K562 (cell line): ENCODE results near the gene CDK14. TPM values are rescaled to one million over a fixed set of nuclear protein-coding genes. Genes with fewer than 3 reads are reported as not detected.

Experiments used
- ATAC-seq: fragments of 200-7000 bp; cut with Tn5 transposase; 3 replicates; pipeline ENCODE4 v1.9.1; 2020; ENCODE audit warnings: moderate library complexity
- BruUV-seq: library from RNA; stranded (reverse); fragments of 400-500 nt; replicated peaks from 2 replicates; lab custom pipeline; 2021; lab: Mats Ljungman, UMichigan
- CTCF ChIA-PET: fragments of 300-600 bp; formaldehyde crosslinking; extraction: SDS; loops from one replicate; lab custom pipeline; 2021; ENCODE audit warnings: low intra/inter-chr PET ratio; lab: Yijun Ruan, JAX
- POLR2A ChIA-PET: fragments of 300-600, 350-650 bp; sonication (Branson Sonifier 250); formaldehyde crosslinking; extraction: SDS; loops from one replicate; lab custom pipeline; 2021; ENCODE audit warnings: antibody characterized with exemption, inconsistent platforms; lab: Yijun Ruan, JAX
- DNase-seq, 4 experiments: peaks; one replicate each; pipeline versions ENCODE4 v3.0.0 to v3.0.0-alpha.2; 2011 to 2018; ENCODE audit warnings: low spot score in 3 of 4, mixed read lengths in 3 of 4; ENCODE audit errors: extremely low read depth in 1 of 4
- FAIRE-seq: peaks from 2 replicates; lab custom pipeline; 2011; peaks lifted over from hg19 to GRCh38; lab: Jason Lieb, UNC
- H2AFZ ChIP-seq: 2 replicates; pipeline ENCODE4 v1.6.0; 2011; ENCODE audit warnings: low read depth, low read length, control low read depth, inconsistent platforms
- H3K27ac ChIP-seq: fragments of 200-600 bp; 3 replicates; pipeline ENCODE4 v1.8.0; 2011; ENCODE audit warnings: low read depth, mild to moderate bottlenecking, control low read depth, inconsistent platforms, low read length, moderate library complexity, mixed read lengths; ENCODE audit errors: extremely low read depth
- H3K27me3 ChIP-seq, 2 experiments: fragments of 300-600 bp in 1 of 2; 2 replicates in 1 of 2; 3 replicates in 1 of 2; pipeline versions ENCODE4 v1.6.0 to v1.8.0; 2011; ENCODE audit warnings: inconsistent platforms in 2 of 2, low read length in 2 of 2, mild to moderate bottlenecking in 1 of 2, mixed read lengths in 1 of 2, moderate library complexity in 1 of 2; ENCODE audit not compliant: control insufficient read depth in 2 of 2, insufficient read depth in 2 of 2
- H3K36me3 ChIP-seq: fragments of 300-600 bp; 3 replicates; pipeline ENCODE4 v1.8.0; 2011; ENCODE audit warnings: mild to moderate bottlenecking, low read length, inconsistent platforms; ENCODE audit not compliant: control insufficient read depth, insufficient read depth
- H3K4me1 ChIP-seq, 2 experiments: fragments of 200-600 bp in 1 of 2; replicated peaks in 1 of 2; 2 replicates in 1 of 2; 3 replicates in 1 of 2; pipeline versions ENCODE4 v1.5.1 to v1.8.0; 2011; ENCODE audit warnings: inconsistent platforms in 2 of 2, low read length in 2 of 2, mild to moderate bottlenecking in 1 of 2, mixed read lengths in 1 of 2, moderate library complexity in 1 of 2; ENCODE audit not compliant: control insufficient read depth in 2 of 2, insufficient read depth in 2 of 2
- H3K4me2 ChIP-seq: 2 replicates; pipeline ENCODE4 v1.6.1; 2011; ENCODE audit warnings: low read length, control low read depth, inconsistent platforms, mixed read lengths; ENCODE audit not compliant: insufficient read depth
- H3K4me3 ChIP-seq: fragments of 200-600 bp; sonication (generic), shearing (Covaris generic); 2 replicates; pipeline ENCODE4 v1.5.1; 2016; ENCODE audit warnings: control low read depth, inconsistent platforms
- H3K79me2 ChIP-seq: fragments of 200-600 bp; 3 replicates; pipeline ENCODE4 v1.8.0; 2011; ENCODE audit warnings: low read length, inconsistent platforms; ENCODE audit not compliant: control insufficient read depth, insufficient read depth
- H3K9ac ChIP-seq, 2 experiments: 2 replicates each; pipeline versions ENCODE4 v1.6.0 to v1.6.1; 2011; ENCODE audit warnings: low read depth in 2 of 2, low read length in 2 of 2, control low read depth in 1 of 2, inconsistent platforms in 1 of 2, mild to moderate bottlenecking in 1 of 2, mixed read lengths in 1 of 2; ENCODE audit not compliant: insufficient read depth in 1 of 2
- H3K9me1 ChIP-seq: one replicate; pipeline ENCODE4 v1.6.0; 2011; ENCODE audit warnings: inconsistent platforms, mild to moderate bottlenecking, low read length, moderate library complexity; ENCODE audit not compliant: control insufficient read depth, insufficient read depth
- H3K9me3 ChIP-seq: replicated peaks from 2 replicates; pipeline ENCODE4 v1.5.1; 2011; ENCODE audit warnings: low read depth, low read length, inconsistent platforms; ENCODE audit not compliant: control insufficient read depth, insufficient read depth
- H4K20me1 ChIP-seq: replicated peaks from 2 replicates; pipeline ENCODE4 v1.6.1; 2011; ENCODE audit warnings: low read length, inconsistent platforms, mixed read lengths; ENCODE audit not compliant: control insufficient read depth, insufficient read depth
- AFF4 ChIP-seq: sonication (generic); formaldehyde crosslinking; IDR thresholded peaks from 2 replicates; pipeline ENCODE4 v1.8.0; 2023; ENCODE audit warnings: mild to moderate bottlenecking, missing genetic modification reagents
- CBX3 ChIP-seq, 2 experiments: IDR thresholded peaks; 1 replicate in 1 of 2; 2 replicates in 1 of 2; pipeline ENCODE4 v1.6.1; 2012; ENCODE audit warnings: inconsistent platforms in 2 of 2, low read length in 2 of 2, borderline replicate concordance in 1 of 2, control low read depth in 1 of 2
- CREM ChIP-seq: IDR thresholded peaks from 2 replicates; pipeline ENCODE4 v1.6.1; 2014; ENCODE audit warnings: antibody characterized with exemption, low read depth
- CTCF ChIP-seq, 3 experiments: IDR thresholded peaks in 2 of 3; conservative IDR thresholded peaks in 1 of 3; 2 replicates each; pipeline ENCODE4 v1.5.1; 2011 to 2012; ENCODE audit warnings: low read length in 3 of 3, mild to moderate bottlenecking in 3 of 3, control low read depth in 2 of 3, improper control_type of control experiment in 1 of 3, inconsistent platforms in 1 of 3, low read depth in 1 of 3, mixed read lengths in 1 of 3, moderate library complexity in 1 of 3; ENCODE audit not compliant: insufficient read depth in 2 of 3
- ELF4 ChIP-seq: fragments of 450-650 bp; formaldehyde crosslinking; IDR thresholded peaks from 2 replicates; pipeline ENCODE4 v1.4.0; 2022; ENCODE audit warnings: missing genetic modification characterization
- NFE2 ChIP-seq: IDR thresholded peaks from 2 replicates; pipeline ENCODE4 v1.6.1; 2014; ENCODE audit warnings: antibody characterized with exemption, low read depth
- POLR2A ChIP-seq: fragments of 450-650 bp; conservative IDR thresholded peaks from 2 replicates; pipeline ENCODE4 v1.6.1; 2016
- RBM34 ChIP-seq: fragments of 200-400 bp; formaldehyde crosslinking; IDR thresholded peaks from 2 replicates; pipeline ENCODE4 v1.6.1; 2018; ENCODE audit warnings: low read length, borderline replicate concordance; ENCODE audit not compliant: insufficient read depth
- RFX7 ChIP-seq: fragments of 250-450 bp; sonication (Bioruptor Pico); IDR thresholded peaks from 2 replicates; pipeline ENCODE4 v1.5.1; 2021; ENCODE audit warnings: mild to moderate bottlenecking
- ZNF217 ChIP-seq: sonication (generic); formaldehyde crosslinking; IDR thresholded peaks from 2 replicates; pipeline ENCODE4 v1.8.0; 2022; ENCODE audit warnings: mild to moderate bottlenecking, missing genetic modification reagents
- ZNF324 ChIP-seq: fragments of 250-450 bp; sonication (Bioruptor Pico); IDR thresholded peaks from 2 replicates; pipeline ENCODE4 v1.4.0; 2020; ENCODE audit warnings: mild to moderate bottlenecking
- ZNF707 ChIP-seq: fragments of 250-450 bp; sonication (Bioruptor Pico); conservative IDR thresholded peaks from 2 replicates; pipeline ENCODE4 v1.8.0; 2022; ENCODE audit warnings: inconsistent platforms, mild to moderate bottlenecking, moderate library complexity
- ZZZ3 ChIP-seq: fragments of 450-650 bp; IDR thresholded peaks from 2 replicates; pipeline ENCODE4 v1.6.1; 2016; ENCODE audit warnings: antibody characterized with exemption, mild to moderate bottlenecking, moderate library complexity
- WGBS: fragments of 100-300 bp; shearing (Covaris generic); methylation state at CpG from one replicate; pipeline ENCODE4 v1.1.6; 2016; ENCODE audit warnings: low coverage, mixed read lengths; ENCODE audit not compliant: insufficient coverage; ENCODE audit errors: missing lambda C conversion rate; 5-methylcytosine and 5-hydroxymethylcytosine counted together
- in situ Hi-C: fragments of 300-500 bp; cut with MboI; formaldehyde crosslinking; loops from 4 replicates; pipeline ENCODE4 v1.15.0; 2018; ENCODE audit warnings: inconsistent platforms, mixed read lengths
- intact Hi-C: fragments of 100-400 bp; cut with micrococcal nuclease; formaldehyde crosslinking; loops from 2 replicates; pipeline ENCODE4 v1.14.2; 2022
- polyA plus RNA-seq, 8 experiments: library from polyadenylated mRNA; depleted of rRNA in 4 of 8; stranded (reverse) in 5 of 8; unstranded in 3 of 8; fragments of >200 nt; fragmentation: Nextera tagmentation in 2 of 8; fragmentation: Illumina TruSeq in 1 of 8; extraction: Ambion mirVana in 2 of 8; extraction: Trizol in 1 of 8; gene quantifications; 2 replicates each; pipeline versions ENCODE4 v1.2.1 to v1.2.3, GENCODE V29; 2011 to 2014; ENCODE audit warnings: inconsistent platforms in 1 of 8, missing spikeins in 1 of 8
- total RNA-seq, 7 experiments: library from RNA; depleted of rRNA in 6 of 7; stranded (reverse); fragments of >200 nt in 6 of 7; fragmentation: Illumina TruSeq in 2 of 7; extraction: Trizol in 2 of 7; gene quantifications; 2 replicates each; pipeline versions ENCODE4 v1.2.1 to v1.2.3, GENCODE V29; 2011 to 2021; ENCODE audit warnings: low replicate concordance in 1 of 7

CDK14 gene
- total and polyA plus RNA-seq, 9 of the 15 experiments (the other 6 are each of a cell fraction or from before 2014, with no cell fraction given): 0.03 to 0.91 (median 0.16) TPM

GRCh38 chr7:90686146-90686545 lies 90.0 kb downstream of the CDK14 start:
- BruUV-seq: no TSS peak
- no peak for FAIRE-seq
- Histone ChIP-seq H2AFZ (no peak overlapping the region), H3K27me3 (no peaks in the 10 kb centered on the region), H3K4me3 (no peak overlapping the region), H3K9ac (no peak overlapping the region), H3K9me1 (no peaks in the 10 kb centered on the region), H3K79me2 (no peaks in the 10 kb centered on the region), H3K4me1 (no peaks in the 10 kb centered on the region), H3K36me3 (no peaks in the 10 kb centered on the region), H4K20me1 (no peaks in the 10 kb centered on the region), H3K27ac (no peak overlapping the region), H3K4me2 (no peak overlapping the region), H3K9me3 (no peaks in the 10 kb centered on the region)
- no peak for DNase-seq
- in situ Hi-C loops: no loop called here
- TF ChIP-seq ZNF707: no peak
- TF ChIP-seq ZZZ3: no peak
- no peak for TF ChIP-seq ZNF324 (CRISPR knock-in tag)
- no peak for TF ChIP-seq CREM
- no peak for TF ChIP-seq CBX3 (IDR thresholded peaks at IDR 0.05; ENCODE audit: borderline replicate concordance in 1 of 2, low read length in 2 of 2)
- TF ChIP-seq ELF4 (CRISPR knock-in tag): no peak
- TF ChIP-seq RBM34: no peak
- TF ChIP-seq AFF4 (CRISPR knock-in tag): no peak
- TF ChIP-seq ZNF217 (CRISPR knock-in tag): no peak
- TF ChIP-seq RFX7 (CRISPR knock-in tag): no peak
- no peak for TF ChIP-seq POLR2A
- no peak for TF ChIP-seq NFE2
- no peak for TF ChIP-seq CTCF (IDR thresholded peaks at IDR 0.05 in 2 of 3, conservative IDR thresholded peaks at IDR 0.05 in 1 of 3; ENCODE audit: insufficient read depth in 2 of 3, low read depth in 1 of 3, low read length in 3 of 3)
- ChIA-PET POLR2A (no interaction called here), CTCF (no interaction called here)
- WGBS: 0% methylated on average over 2 of the region's 2 CpGs
- intact Hi-C loops: no loop called here
- ATAC-seq: no peak
